ENCODE data around the gene MCM10. TPM values are rescaled to one million over a fixed set of nuclear protein-coding genes. Genes with fewer than 3 reads are reported as not detected.

The MCM10 gene
- total and polyA plus RNA-seq, 7 donors: 0.14 to 3.2 (median 0.83) TPM; not detected in 2

DNA sequence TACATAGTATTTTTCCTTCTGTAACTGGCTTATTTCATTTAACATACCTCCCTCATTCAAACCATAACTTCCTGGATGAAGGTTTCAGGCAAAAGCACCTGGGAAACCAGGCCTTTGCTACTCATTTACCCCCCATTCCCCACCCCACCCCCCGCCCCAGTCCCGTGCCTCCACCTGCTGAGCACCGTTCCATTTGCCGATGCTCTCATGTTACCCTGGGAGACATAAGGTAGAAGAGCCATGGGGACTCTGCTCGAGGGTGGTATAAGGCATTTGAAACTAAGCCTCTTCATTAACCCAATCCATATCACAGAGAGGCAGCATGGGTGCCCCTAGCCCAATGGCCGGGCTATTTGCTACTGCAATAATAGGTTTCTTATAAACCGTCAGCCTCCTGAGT, 22.2 kb upstream of the MCM10 start:
- Histone ChIP-seq H3K4me1 (no peaks in the 10 kb centered on the region), H3K4me3 (no peak overlapping the region), H3K27ac (no peak overlapping the region), H3K36me3 (peaks cover 23 to 90% (median 50%) of the 10 kb centered on the region in 4 donors), H3K9me3 (no peaks in the 10 kb centered on the region), H3K27me3 (no peaks in the 10 kb centered on the region)
- intact Hi-C loops (cut with DNase I): no loop called here
- 88 to 94% methylated on average over 7 of the region's 7 CpGs for WGBS, 2 donors
- TF ChIP-seq, protein P1, sequence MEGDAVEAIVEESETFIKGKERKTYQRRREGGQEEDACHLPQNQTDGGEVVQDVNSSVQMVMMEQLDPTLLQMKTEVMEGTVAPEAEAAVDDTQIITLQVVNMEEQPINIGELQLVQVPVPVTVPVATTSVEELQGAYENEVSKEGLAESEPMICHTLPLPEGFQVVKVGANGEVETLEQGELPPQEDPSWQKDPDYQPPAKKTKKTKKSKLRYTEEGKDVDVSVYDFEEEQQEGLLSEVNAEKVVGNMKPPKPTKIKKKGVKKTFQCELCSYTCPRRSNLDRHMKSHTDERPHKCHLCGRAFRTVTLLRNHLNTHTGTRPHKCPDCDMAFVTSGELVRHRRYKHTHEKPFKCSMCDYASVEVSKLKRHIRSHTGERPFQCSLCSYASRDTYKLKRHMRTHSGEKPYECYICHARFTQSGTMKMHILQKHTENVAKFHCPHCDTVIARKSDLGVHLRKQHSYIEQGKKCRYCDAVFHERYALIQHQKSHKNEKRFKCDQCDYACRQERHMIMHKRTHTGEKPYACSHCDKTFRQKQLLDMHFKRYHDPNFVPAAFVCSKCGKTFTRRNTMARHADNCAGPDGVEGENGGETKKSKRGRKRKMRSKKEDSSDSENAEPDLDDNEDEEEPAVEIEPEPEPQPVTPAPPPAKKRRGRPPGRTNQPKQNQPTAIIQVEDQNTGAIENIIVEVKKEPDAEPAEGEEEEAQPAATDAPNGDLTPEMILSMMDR (IDR thresholded peaks at IDR 0.05): no peak
- TF ChIP-seq POLR2A (IDR thresholded peaks at IDR 0.05): no peak
- no peak for TF ChIP-seq EP300 (IDR thresholded peaks at IDR 0.05)
- no peak for DNase-seq

DNA sequence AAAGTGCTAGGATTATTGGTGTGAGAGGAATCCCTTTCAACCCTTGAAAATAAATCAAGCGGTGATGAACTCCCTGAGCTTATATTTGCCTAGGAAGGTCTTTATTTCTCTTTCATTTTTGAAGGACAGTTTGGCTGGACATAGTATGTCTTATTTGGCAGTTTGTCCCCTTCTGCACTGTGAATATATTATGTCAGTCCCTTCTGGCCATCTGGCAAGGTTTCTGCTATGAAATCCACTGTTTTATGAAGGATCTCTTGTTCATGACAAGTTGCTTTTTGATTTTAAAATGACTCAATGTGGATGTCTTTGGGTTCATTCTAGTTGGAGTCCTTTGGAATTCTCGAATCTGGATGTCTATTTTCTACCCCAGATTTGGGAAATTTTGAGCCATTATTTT, 21.7 kb upstream of the MCM10 start:
- intact Hi-C loops (cut with DNase I): no loop called here
- no peak overlapping the region for H3K27ac ChIP-seq
- no peak for TF ChIP-seq POLR2AphosphoS5 (IDR thresholded peaks at IDR 0.05)
- DNase-seq: no peak
- peaks cover 23 to 89% (median 45%) of the 10 kb centered on the region in 4 donors for H3K36me3 ChIP-seq
- WGBS, 2 donors: 87 to 96% methylated on average over 2 of the region's 2 CpGs
- H3K4me3 ChIP-seq: no peak overlapping the region
- no peaks in the 10 kb centered on the region for H3K27me3 ChIP-seq
- H3K4me1 ChIP-seq: no peaks in the 10 kb centered on the region
- H3K9me3 ChIP-seq: no peaks in the 10 kb centered on the region

DNA sequence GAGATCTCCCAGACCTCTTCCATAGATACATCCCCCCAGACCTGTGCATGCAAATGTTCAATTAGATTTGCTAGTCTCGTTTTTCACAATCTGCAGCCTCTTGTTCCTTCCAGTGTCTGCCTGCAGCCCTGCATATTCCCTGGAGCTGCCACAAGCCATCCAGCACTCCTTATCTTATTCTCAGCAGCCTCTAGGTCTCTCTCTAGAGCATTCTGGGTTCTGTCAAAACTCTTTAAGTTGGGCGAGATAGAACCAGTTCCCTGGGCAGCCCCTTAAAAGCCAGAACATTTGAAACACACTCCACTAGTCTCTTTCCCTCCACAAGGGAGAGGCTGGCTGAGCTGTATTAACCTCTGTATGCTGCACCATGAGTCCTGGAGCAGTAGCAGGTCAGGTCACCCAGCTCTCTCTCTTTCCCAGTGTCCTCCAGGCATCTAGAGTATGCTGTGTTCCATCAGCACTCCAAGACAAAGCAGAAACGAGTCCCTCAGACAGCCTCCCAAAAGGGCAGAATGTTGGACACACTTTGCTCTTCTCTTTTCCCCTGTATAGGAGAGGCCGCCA, 20.6 kb upstream of the MCM10 start:
- 91 to 94% methylated on average over 4 of the region's 4 CpGs for WGBS, 2 donors
- DNase-seq: no peak
- Histone ChIP-seq H3K36me3 (peaks cover 21 to 79% (median 35%) of the 10 kb centered on the region in 4 donors), H3K9me3 (no peaks in the 10 kb centered on the region), H3K4me1 (no peaks in the 10 kb centered on the region), H3K4me3 (no peak overlapping the region), H3K27me3 (no peaks in the 10 kb centered on the region), H3K27ac (no peak overlapping the region)
- intact Hi-C loops (cut with DNase I): no loop called here
- TF ChIP-seq EP300 (IDR thresholded peaks at IDR 0.05) (no peak), POLR2A (IDR thresholded peaks at IDR 0.05) (no peak), POLR2AphosphoS5 (IDR thresholded peaks at IDR 0.05) (no peak)
- TF ChIP-seq, protein P1 (IDR thresholded peaks at IDR 0.05): no peak

DNA sequence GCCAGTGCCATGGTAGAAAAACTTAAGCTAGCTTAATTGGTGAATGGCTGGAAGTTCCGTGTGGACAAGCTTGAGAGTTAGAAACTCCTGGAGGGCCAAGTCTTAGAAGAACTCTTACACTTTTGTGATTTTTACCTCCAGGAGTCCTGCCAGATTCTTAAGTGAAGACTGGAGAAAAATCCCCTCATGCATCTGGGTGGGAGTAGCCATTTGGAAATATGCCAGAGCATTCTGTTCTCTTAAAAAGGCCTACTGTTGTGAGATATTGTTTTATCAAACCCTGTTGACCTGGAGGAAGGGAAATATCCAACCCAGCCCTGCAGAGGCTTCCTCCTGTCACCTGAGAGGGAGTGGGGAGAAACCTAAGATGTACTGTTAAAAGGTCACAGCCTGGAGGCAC, 17.6 kb upstream of the MCM10 start:
- Histone ChIP-seq H3K27me3 (no peaks in the 10 kb centered on the region), H3K9me3 (no peaks in the 10 kb centered on the region), H3K27ac (no peak overlapping the region), H3K4me1 (no peaks in the 10 kb centered on the region), H3K36me3 (peaks cover 9 to 48% (median 17%) of the 10 kb centered on the region in 4 donors), H3K4me3 (no peak overlapping the region)
- intact Hi-C loops (cut with DNase I): no loop called here
- 98 to 100% methylated on average over 1 of the region's 1 CpG for WGBS, 2 donors
- DNase-seq: no peak
- TF ChIP-seq POLR2AphosphoS5 (IDR thresholded peaks at IDR 0.05): no peak
- TF ChIP-seq POLR2A (IDR thresholded peaks at IDR 0.05): no peak
- TF ChIP-seq EP300 (IDR thresholded peaks at IDR 0.05): no peak
- TF ChIP-seq, protein P1 (IDR thresholded peaks at IDR 0.05): no peak

DNA sequence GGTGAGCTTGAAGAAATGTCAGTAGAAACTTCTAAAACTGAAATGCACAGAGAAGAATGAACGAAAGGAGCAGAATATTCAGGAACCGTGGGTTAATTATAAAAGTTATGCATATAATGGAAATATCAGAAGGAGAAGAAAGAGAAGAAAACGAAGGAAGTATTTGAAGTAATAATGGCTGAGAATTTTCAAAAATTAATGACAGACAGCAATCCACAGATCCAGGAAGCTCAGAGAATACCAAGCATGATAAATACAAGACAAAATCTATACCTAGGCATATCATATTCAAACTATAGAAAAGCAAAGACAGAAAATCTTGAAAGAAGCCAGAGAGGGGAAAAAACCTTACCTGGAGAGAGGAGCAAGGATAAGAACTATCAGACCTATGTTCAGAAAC, 16.5 kb upstream of the MCM10 start:
- DNase-seq: no peak
- intact Hi-C loops (cut with DNase I): no loop called here
- Histone ChIP-seq H3K27ac (no peak overlapping the region), H3K9me3 (peaks cover 0 to 2% (median 0%) of the 10 kb centered on the region in 4 donors), H3K36me3 (peaks cover 9 to 40% (median 17%) of the 10 kb centered on the region in 4 donors), H3K4me1 (no peaks in the 10 kb centered on the region), H3K27me3 (no peaks in the 10 kb centered on the region), H3K4me3 (no peak overlapping the region)
- no peak for TF ChIP-seq POLR2A (IDR thresholded peaks at IDR 0.05)
- TF ChIP-seq, protein P1 (IDR thresholded peaks at IDR 0.05): no peak
- no peak for TF ChIP-seq EP300 (IDR thresholded peaks at IDR 0.05)
- TF ChIP-seq POLR2AphosphoS5 (IDR thresholded peaks at IDR 0.05): no peak
- 79 to 97% methylated on average over 3 of the region's 3 CpGs for WGBS, 2 donors
